Caco-2 (cell line): ENCODE data around the gene GHDC. TPM values are rescaled to one million over a fixed set of nuclear protein-coding genes. Genes with fewer than 3 reads are reported as not detected.

Source experiments
- BruUV-seq: library from RNA; stranded (reverse); fragments of 400-500 nt; replicated peaks from 2 replicates; lab custom pipeline; 2021; lab: Mats Ljungman, UMichigan
- CTCF ChIA-PET: fragments of 300-600 bp; sonication (Branson Sonifier 250); formaldehyde crosslinking; loops from one replicate; lab custom pipeline; 2022; ENCODE audit warnings: antibody characterized with exemption; lab: Charles Lee
- POLR2A ChIA-PET: fragments of 300-600 bp; sonication (Branson Sonifier 250); formaldehyde crosslinking; loops from one replicate; lab custom pipeline; 2022; ENCODE audit warnings: antibody characterized with exemption; lab: Charles Lee
- DNase-seq, 2 experiments: peaks; one replicate each; pipeline versions ENCODE4 v3.0.0 to v3.0.0-alpha.2; 2020 to 2022
- H3K27me3 ChIP-seq: replicated peaks from 2 replicates; pipeline ENCODE4 v1.6.0; 2011; ENCODE audit warnings: low read length; ENCODE audit not compliant: control insufficient read depth, insufficient read depth
- H3K36me3 ChIP-seq: 2 replicates; pipeline ENCODE4 v1.5.1; 2011; ENCODE audit warnings: low read length; ENCODE audit not compliant: control insufficient read depth, insufficient read depth
- H3K4me1 ChIP-seq: fragments of 250-450 bp; sonication (Bioruptor Pico); 2 replicates; pipeline ENCODE4 v1.5.1; 2020; ENCODE audit warnings: mild to moderate bottlenecking
- H3K4me3 ChIP-seq: 2 replicates; pipeline ENCODE4 v1.5.1; 2011; ENCODE audit warnings: low read depth, mild to moderate bottlenecking, control low read depth, low read length
- H3K9me3 ChIP-seq: fragments of 250-450 bp; sonication (Bioruptor Pico); 2 replicates; pipeline ENCODE4 v1.5.1; 2020; ENCODE audit warnings: mild to moderate bottlenecking, moderate library complexity
- H3K27ac Mint-ChIP-seq: one replicate; pipeline ENCODE4 v1.8.0; 2022; ENCODE audit warnings: mixed read lengths; ENCODE audit not compliant: unreplicated experiment
- H3K27me3 Mint-ChIP-seq: one replicate; pipeline ENCODE4 v1.8.0; 2022; ENCODE audit warnings: mixed read lengths; ENCODE audit not compliant: insufficient read depth, unreplicated experiment
- H3K36me3 Mint-ChIP-seq: one replicate; pipeline ENCODE4 v1.8.0; 2022; ENCODE audit warnings: mild to moderate bottlenecking, mixed read lengths; ENCODE audit not compliant: insufficient read depth, unreplicated experiment
- H3K4me1 Mint-ChIP-seq: one replicate; pipeline ENCODE4 v1.8.0; 2022; ENCODE audit warnings: low read depth, mixed read lengths; ENCODE audit not compliant: unreplicated experiment
- H3K4me3 Mint-ChIP-seq: one replicate; pipeline ENCODE4 v1.8.0; 2022; ENCODE audit warnings: mild to moderate bottlenecking, moderate library complexity, mixed read lengths; ENCODE audit not compliant: unreplicated experiment
- H3K9me3 Mint-ChIP-seq: one replicate; pipeline ENCODE4 v1.8.0; 2022; ENCODE audit warnings: mixed read lengths; ENCODE audit not compliant: unreplicated experiment
- intact Hi-C: fragments of 100-400 bp; cut with micrococcal nuclease; formaldehyde crosslinking; loops from one replicate; pipeline ENCODE4 v1.10.0; 2022; ENCODE audit not compliant: unreplicated experiment
- total RNA-seq: library from RNA; stranded (reverse); gene quantifications from 2 replicates; pipeline ENCODE4 v1.2.3, GENCODE V29; 2022
- TF ChIP-seq, protein P1 (sequence below), 2 experiments: fragments of 200-600 bp in 1 of 2; IDR thresholded peaks; 1 replicate in 1 of 2; 2 replicates in 1 of 2; pipeline versions ENCODE4 v1.5.1 to v1.8.0; 2011 to 2022; ENCODE audit warnings: antibody characterized with exemption in 1 of 2, control low read depth in 1 of 2, inconsistent platforms in 1 of 2, low read depth in 1 of 2, low read length in 1 of 2, mild to moderate bottlenecking in 1 of 2, moderate library complexity in 1 of 2; ENCODE audit not compliant: insufficient read depth in 1 of 2, severe bottlenecking in 1 of 2, unreplicated experiment in 1 of 2

GHDC gene
- total RNA-seq, 1 experiment from 2014 or later, result 17.7 TPM

DNA sequence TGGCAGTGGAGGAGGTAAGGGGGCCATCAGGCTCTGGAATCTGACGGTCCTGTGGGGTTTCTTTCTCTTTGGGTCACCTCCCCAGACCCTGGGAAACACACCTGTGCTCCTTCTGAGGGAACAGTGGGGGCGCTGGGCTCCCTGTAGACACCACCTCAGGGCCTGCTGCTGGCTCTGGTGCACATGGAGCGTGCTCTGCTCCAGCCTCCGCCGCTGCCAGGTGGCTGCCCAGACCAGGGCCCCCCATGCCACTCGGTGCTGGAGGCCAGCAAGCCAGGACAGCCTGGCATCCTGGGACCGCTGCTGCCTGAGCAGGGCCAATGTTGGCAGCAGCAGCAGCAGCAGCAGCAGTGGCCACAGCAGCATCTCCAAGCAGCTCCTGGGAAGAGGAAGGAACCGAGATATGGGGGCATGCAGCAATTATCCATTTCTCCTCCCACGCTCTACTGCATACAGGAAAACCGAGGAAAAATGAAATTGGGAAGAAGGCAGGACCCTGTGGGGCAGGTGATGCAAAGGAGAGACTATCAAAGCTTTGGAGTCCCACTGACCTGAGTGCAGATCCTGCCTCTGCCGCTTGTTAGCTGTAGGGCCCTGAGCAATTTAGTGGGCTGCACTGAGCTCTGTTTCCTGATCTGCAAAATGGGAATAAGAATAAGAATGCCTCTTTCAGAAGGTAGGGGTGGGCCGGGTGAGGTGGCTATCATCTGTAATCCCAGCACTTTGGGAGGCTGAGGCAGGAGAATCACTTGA, 902 bp downstream of the GHDC start:
- Histone ChIP-seq H3K9me3 (no peaks in the 10 kb centered on the region), H3K36me3 (no peaks in the 10 kb centered on the region; the same call in 1 of the 2 replicates), H3K4me3 (peak overlapping the region; percentile 60), H3K27me3 (no peaks in the 10 kb centered on the region), H3K4me1 (peaks cover 11% of the 10 kb centered on the region)
- Mint-ChIP-seq H3K4me1 (peaks cover 16% of the 10 kb centered on the region), H3K27me3 (no peaks in the 10 kb centered on the region), H3K27ac (peak overlapping the region; percentile 82), H3K9me3 (no peaks in the 10 kb centered on the region), H3K36me3 (peaks cover 13% of the 10 kb centered on the region), H3K4me3 (peak overlapping the region; percentile 84)
- ChIA-PET POLR2A (no interaction called here), CTCF (interaction anchor here (0.5 to 1.9 kb wide), 5 partner anchors 9 to 166 kb away, joined by 3 to 15 read pairs (median 4); partner anchors contain the start of gene HCRT)
- TF ChIP-seq, protein P1, sequence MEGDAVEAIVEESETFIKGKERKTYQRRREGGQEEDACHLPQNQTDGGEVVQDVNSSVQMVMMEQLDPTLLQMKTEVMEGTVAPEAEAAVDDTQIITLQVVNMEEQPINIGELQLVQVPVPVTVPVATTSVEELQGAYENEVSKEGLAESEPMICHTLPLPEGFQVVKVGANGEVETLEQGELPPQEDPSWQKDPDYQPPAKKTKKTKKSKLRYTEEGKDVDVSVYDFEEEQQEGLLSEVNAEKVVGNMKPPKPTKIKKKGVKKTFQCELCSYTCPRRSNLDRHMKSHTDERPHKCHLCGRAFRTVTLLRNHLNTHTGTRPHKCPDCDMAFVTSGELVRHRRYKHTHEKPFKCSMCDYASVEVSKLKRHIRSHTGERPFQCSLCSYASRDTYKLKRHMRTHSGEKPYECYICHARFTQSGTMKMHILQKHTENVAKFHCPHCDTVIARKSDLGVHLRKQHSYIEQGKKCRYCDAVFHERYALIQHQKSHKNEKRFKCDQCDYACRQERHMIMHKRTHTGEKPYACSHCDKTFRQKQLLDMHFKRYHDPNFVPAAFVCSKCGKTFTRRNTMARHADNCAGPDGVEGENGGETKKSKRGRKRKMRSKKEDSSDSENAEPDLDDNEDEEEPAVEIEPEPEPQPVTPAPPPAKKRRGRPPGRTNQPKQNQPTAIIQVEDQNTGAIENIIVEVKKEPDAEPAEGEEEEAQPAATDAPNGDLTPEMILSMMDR (IDR thresholded peaks at IDR 0.05; ENCODE audit: insufficient read depth in 1 of 2, low read depth in 1 of 2, low read length in 1 of 2, severe bottlenecking in 1 of 2, unreplicated experiment in 1 of 2), result no peak
- intact Hi-C loops, result no loop called here
- no TSS peak for BruUV-seq
- no peak for DNase-seq

DNA sequence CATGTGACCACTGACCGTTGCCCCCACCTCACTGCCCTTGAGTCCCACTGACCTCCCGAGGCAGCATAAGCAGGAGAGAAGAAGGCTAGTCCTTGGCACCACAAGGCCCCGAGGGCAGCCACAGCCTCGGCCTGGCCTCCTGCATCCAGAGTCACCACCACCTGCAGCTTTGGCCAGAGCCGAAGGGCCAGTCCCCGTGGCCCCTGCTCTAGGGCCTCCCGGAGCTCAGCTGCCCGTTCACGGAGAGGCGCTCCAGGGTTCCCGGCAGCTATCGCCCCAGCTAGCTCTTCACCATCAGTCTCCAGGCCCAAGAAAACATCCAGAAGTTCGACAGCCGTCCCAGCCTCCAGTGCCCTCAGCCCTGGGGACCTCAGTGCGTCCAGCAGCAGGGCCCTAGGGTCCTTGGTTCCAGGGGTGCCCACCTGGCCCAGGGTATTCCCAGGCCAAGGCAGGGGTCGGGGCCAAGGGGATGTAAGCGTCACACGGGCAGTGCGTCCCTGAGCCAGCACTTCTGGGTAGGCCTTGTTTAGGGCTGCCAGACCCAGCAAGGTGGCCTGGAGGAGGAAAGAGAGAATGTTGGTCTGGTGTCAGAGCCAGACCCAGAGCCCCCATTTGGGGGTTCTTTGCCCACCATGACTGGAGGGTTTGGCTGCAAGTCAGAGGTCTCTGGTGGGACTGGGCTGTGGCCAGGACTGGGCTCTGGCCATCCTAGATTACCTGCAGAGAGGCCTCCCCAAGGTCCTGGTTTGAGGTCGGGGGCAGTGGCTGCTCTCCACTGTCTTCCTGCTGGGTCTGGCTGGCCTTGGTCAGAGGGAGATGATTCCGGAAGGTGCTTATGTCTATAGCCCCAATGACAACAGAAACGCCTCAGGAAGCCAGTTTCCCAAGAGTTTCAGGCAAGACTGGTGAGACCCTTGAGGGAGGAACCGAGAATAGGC, 1.8 kb downstream of the GHDC start:
- no peak for DNase-seq
- H3K36me3 Mint-ChIP-seq, result peaks cover 13% of the 10 kb centered on the region
- TF ChIP-seq, protein P1 (IDR thresholded peaks at IDR 0.05; ENCODE audit: insufficient read depth in 1 of 2, low read depth in 1 of 2, low read length in 1 of 2, severe bottlenecking in 1 of 2, unreplicated experiment in 1 of 2), result no peak
- no peak overlapping the region for H3K27ac Mint-ChIP-seq
- H3K9me3 ChIP-seq, result no peaks in the 10 kb centered on the region
- peaks cover 16% of the 10 kb centered on the region for H3K4me1 Mint-ChIP-seq
- no peaks in the 10 kb centered on the region; the same call in 1 of the 2 replicates for H3K36me3 ChIP-seq
- H3K4me3 ChIP-seq, result no peak overlapping the region
- BruUV-seq, result no TSS peak
- intact Hi-C loops, result no loop called here
- no peaks in the 10 kb centered on the region for H3K27me3 Mint-ChIP-seq
- H3K27me3 ChIP-seq, result no peaks in the 10 kb centered on the region
- POLR2A ChIA-PET, result no interaction called here
- peak overlapping the region; percentile 84 for H3K4me3 Mint-ChIP-seq
- no peaks in the 10 kb centered on the region for H3K9me3 Mint-ChIP-seq
- H3K4me1 ChIP-seq, result peaks cover 11% of the 10 kb centered on the region
- CTCF ChIA-PET, result no interaction called here

DNA sequence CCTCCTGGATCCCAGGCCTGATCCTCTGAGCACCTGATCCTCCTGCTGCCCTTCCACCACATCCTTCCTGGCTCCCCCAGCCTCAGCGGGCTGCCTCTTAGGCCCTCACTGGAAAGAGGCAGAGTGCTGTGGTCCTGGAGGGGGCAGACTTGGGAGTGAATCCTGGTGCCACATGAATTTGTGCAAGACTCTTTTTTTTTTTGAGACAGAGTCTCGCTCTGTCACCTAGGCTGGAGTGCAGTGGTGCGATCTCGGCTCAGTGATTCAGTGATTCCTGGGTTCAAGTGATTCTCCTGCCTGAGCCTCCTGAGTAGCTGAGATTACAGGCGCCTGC, 3.1 kb downstream of the GHDC start:
- ChIA-PET POLR2A (no interaction called here), CTCF (no interaction called here)
- peaks cover 2% of the 10 kb centered on the region for H3K27me3 Mint-ChIP-seq
- no peak overlapping the region for H3K27ac Mint-ChIP-seq
- no peaks in the 10 kb centered on the region; the same call in 1 of the 2 replicates for H3K36me3 ChIP-seq
- H3K4me3 ChIP-seq, result no peak overlapping the region
- no peaks in the 10 kb centered on the region for H3K27me3 ChIP-seq
- no peak overlapping the region for H3K4me3 Mint-ChIP-seq
- peaks cover 20% of the 10 kb centered on the region for H3K4me1 Mint-ChIP-seq
- no peaks in the 10 kb centered on the region for H3K9me3 Mint-ChIP-seq
- peaks cover 6% of the 10 kb centered on the region for H3K36me3 Mint-ChIP-seq
- TF ChIP-seq, protein P1 (IDR thresholded peaks at IDR 0.05; ENCODE audit: insufficient read depth in 1 of 2, low read depth in 1 of 2, low read length in 1 of 2, severe bottlenecking in 1 of 2, unreplicated experiment in 1 of 2), result no peak
- no TSS peak for BruUV-seq
- no peak for DNase-seq
- intact Hi-C loops, result no loop called here
- H3K9me3 ChIP-seq, result no peaks in the 10 kb centered on the region
- peaks cover 11% of the 10 kb centered on the region for H3K4me1 ChIP-seq
